ENCODE data around the gene CATSPER3.

CATSPER3 gene

DNA sequence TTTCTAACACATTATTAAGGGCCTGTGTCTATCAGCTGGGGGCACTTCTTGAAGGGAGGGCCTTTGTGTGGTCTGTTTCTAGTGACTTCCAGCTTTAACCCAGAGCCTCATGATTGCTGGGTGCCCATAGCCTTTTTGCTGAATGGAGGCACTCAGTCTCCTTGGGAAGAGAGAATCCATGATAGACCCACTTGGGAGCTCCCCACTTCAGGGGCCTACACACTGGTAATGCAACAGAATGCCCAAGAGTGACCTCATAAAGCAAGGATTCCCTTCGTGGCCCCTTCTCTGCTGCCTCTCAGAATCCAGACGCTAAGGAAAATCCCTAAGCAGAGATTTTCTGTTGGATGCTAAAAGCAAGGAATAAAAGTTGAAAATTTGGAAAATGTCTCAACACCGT, at the start of gene CATSPER3:
CATSPER3 (plus strand) TSS at position 301 of the 400 bp plus-strand sequence; CDS start at position 386, 85 bp downstream.
- no peaks in the 10 kb centered on the region for H3K27me3 Mint-ChIP-seq
- no peaks in the 10 kb centered on the region for H3K36me3 Mint-ChIP-seq (ENCODE audit: low read depth)
- H3K27ac Mint-ChIP-seq: no peak within 1 kb of the TSS
- no peak within 1 kb of the TSS for H3K4me3 Mint-ChIP-seq
- no peak for DNase-seq
- H3K9me3 Mint-ChIP-seq: no peaks in the 10 kb centered on the region
- H3K4me1 Mint-ChIP-seq: peaks cover 28% of the 10 kb centered on the region
- ATAC-seq: no peak

DNA sequence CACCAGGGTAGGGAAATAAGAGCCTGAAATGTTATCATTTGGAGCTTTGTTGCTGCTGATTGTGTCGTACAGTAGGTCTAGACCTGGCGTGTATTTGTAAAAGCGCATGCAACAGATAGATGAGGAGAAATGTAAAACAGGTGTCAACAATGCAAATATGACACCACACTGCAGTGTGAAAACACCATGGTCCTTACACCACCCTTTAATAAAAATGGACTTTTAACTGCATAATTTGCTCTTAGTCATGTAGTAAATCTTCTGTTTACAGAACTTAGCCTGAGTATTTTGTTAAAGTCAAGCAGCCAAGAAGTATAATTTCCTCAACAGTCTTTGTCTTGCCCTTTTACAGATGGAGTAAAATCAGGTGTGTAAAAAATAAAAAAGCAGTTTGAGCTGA, 48.8 kb upstream of the CATSPER3 start:
- DNase-seq (no peak), ATAC-seq (no peak)
- no peaks in the 10 kb centered on the region for H3K9me3 Mint-ChIP-seq
- peaks cover 25% of the 10 kb centered on the region for H3K4me1 Mint-ChIP-seq
- H3K36me3 Mint-ChIP-seq (ENCODE audit: low read depth): peaks cover 21% of the 10 kb centered on the region
- no peaks in the 10 kb centered on the region for H3K27me3 Mint-ChIP-seq
- no peak overlapping the region for H3K4me3 Mint-ChIP-seq
- no peak overlapping the region for H3K27ac Mint-ChIP-seq

DNA sequence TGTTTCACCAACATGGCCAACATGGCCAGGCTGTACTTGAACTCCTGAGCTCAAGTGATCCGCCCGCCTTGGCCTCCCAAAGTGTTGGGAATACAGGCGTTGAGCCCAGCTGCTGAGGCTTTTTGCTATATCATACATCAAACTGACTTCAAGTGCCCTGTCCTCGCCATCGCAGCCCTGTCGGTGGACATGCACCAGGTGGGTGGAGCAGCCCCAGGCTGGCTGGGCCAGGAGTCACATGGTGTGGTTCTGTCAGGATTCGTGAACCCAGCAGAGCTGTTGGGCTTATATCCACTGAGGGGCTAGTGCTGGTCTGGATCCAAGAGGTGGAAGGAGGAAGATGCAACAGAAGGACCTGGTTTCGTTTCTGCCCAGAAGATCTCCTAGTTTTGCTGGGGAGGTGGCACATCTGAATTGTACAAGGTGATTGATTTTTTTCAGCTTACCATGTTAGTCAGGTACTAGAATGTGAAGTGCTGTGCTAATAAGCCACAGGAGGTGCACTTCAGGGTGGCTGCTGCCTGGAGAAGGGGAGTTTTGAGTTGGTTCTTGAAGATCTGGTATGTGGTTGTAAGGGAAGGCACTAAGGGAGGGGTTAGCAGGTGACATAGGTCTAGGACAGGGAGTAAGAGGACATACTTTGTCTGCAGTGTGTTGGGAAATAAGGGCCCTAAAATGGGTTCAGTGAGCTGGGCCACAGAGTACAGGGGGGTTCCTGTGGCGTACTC, 46.7 kb upstream of the CATSPER3 start:
- Mint-ChIP-seq H3K27me3 (no peaks in the 10 kb centered on the region), H3K4me1 (peaks cover 25% of the 10 kb centered on the region), H3K27ac (peak overlapping the region; percentile 76), H3K9me3 (no peaks in the 10 kb centered on the region), H3K4me3 (no peak overlapping the region), H3K36me3 (ENCODE audit: low read depth) (peaks cover 21% of the 10 kb centered on the region)
- ATAC-seq (no peak), DNase-seq (no peak)

DNA sequence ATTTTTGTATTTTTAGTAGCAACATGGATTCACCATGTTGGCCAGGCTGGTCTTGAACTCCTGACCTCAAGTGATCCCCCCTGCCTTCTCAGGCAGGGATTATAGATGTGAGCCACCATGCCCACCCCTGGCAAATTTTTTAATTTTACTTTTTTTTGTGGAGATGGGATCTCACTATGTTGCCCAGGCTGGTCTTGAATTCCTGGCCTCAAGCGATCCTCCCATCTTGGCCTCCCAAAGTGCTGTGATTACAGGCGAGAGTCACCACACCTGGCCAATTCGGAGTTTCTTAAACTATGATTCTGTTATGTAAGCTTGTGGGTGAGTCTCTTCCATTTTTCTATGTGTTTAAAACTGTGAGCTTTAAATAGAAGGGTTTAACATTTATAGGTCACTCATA, 35.2 kb upstream of the CATSPER3 start:
- DNase-seq: no peak
- no peak for ATAC-seq
- Mint-ChIP-seq H3K9me3 (no peaks in the 10 kb centered on the region), H3K27me3 (no peaks in the 10 kb centered on the region), H3K27ac (no peak overlapping the region), H3K36me3 (ENCODE audit: low read depth) (peaks cover 10% of the 10 kb centered on the region), H3K4me3 (no peak overlapping the region), H3K4me1 (no peaks in the 10 kb centered on the region)

DNA sequence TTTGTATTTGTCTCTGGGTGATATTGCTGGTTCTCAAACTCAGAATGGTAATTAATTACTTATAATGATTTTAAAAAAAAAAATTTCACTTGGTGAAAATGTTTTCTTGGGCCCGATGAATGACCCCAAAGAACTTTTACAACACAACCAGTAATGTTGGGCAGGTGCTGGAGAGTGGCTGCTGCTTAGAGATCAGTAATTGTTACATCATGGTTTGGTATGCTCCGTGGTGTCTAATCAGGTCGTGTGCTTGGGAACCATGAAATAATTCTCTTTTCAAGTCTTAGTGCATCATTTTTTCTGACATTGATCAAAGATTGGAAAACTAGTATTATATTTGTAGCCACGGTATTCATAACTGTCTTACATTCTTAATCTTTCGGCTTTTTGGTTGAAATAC, 33.5 kb upstream of the CATSPER3 start:
- Mint-ChIP-seq H3K4me3 (no peak overlapping the region), H3K27ac (no peak overlapping the region), H3K27me3 (no peaks in the 10 kb centered on the region), H3K36me3 (ENCODE audit: low read depth) (peaks cover 8% of the 10 kb centered on the region), H3K4me1 (no peaks in the 10 kb centered on the region), H3K9me3 (no peaks in the 10 kb centered on the region)
- ATAC-seq (no peak), DNase-seq (no peak)

DNA sequence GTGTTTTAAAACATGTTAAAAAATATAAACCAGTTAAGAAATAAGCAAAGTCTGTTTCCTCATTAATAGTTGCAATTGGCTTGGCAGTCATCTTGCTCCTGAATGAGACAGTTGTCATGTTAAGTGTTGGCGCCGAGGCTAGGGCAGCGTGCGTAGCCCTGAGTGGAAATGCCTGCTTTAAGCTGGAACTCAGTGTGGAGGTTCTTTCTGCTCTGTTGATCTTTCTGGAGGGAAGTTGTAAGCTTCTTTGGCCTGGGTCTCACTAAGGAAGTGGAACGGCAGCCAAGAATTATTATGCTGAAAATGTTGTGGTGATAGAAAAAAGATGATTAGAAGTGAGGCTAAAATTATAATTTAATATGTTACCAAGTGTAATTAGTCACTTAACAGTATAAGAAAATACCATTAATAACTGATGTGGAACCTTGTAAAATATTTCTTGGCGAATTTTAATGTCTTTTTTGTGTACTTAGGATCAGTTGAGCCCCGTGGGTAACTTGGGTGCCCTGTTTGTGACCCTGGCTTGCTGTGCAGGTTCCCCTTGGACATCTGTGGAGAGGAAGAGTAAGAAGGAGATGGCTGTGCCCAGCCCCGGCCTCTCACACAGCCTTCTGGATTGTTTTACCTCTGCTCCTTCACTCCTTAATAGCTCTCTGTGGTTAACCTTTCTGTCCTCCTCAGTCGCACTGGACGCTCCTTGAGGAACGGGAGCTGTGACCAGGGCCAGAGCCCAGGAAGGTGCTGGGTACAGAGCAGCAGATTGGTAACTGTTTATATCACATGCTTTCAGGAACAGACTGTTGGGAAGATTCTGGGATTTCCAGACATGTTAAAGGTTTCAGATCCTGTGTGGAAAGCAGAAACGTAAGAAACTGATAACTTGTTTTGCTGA, 31.8 kb upstream of the CATSPER3 start:
- Mint-ChIP-seq H3K36me3 (ENCODE audit: low read depth) (peaks cover 12% of the 10 kb centered on the region), H3K9me3 (no peaks in the 10 kb centered on the region), H3K27ac (no peak overlapping the region), H3K4me1 (no peaks in the 10 kb centered on the region), H3K27me3 (no peaks in the 10 kb centered on the region), H3K4me3 (no peak overlapping the region)
- no peak for ATAC-seq
- DNase-seq: no peak

DNA sequence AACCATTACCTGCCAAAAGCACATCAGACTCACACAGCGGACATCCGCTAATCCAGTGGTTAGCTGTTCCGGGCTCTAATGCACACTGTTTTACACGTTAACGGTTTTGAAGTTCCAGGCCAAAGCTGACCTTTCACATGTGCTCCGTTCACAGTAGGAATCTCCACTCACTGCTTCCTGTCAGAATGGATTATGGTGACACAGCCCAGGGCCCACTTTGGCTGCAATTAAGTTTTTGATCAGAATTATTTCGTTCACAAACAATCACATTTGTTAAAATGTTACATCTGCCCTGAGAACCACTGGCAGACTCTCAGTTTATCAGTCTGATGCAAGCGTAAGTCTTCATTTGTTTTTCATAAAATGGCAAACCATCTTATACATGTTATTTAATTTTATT, 30.2 kb upstream of the CATSPER3 start:
- Mint-ChIP-seq H3K4me1 (no peaks in the 10 kb centered on the region), H3K4me3 (no peak overlapping the region), H3K27ac (no peak overlapping the region), H3K27me3 (no peaks in the 10 kb centered on the region), H3K9me3 (no peaks in the 10 kb centered on the region), H3K36me3 (ENCODE audit: low read depth) (peaks cover 13% of the 10 kb centered on the region)
- ATAC-seq (no peak), DNase-seq (no peak)

DNA sequence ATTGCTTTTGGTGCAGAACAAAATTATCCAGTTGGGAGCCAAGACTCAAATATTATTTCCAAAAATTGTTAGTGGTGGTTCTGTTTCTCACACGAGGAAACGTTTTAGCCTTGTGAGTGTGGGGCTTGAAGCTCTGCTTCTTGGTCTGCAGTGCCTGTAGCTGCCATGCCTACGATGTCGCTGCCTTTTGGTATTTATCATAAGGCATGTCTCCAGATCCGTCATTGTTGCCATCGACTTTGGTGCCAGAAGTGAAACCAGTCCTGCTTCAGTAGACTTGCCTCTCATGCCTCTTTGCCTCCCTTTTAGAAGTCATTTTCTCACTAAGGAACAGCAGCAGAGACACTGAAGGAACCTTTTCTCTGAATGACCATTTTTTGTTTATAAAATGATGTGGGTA, 29.7 kb upstream of the CATSPER3 start:
- Mint-ChIP-seq H3K4me1 (no peaks in the 10 kb centered on the region), H3K4me3 (no peak overlapping the region), H3K27me3 (no peaks in the 10 kb centered on the region), H3K9me3 (no peaks in the 10 kb centered on the region), H3K27ac (no peak overlapping the region), H3K36me3 (ENCODE audit: low read depth) (peaks cover 11% of the 10 kb centered on the region)
- DNase-seq (no peak), ATAC-seq (no peak)

DNA sequence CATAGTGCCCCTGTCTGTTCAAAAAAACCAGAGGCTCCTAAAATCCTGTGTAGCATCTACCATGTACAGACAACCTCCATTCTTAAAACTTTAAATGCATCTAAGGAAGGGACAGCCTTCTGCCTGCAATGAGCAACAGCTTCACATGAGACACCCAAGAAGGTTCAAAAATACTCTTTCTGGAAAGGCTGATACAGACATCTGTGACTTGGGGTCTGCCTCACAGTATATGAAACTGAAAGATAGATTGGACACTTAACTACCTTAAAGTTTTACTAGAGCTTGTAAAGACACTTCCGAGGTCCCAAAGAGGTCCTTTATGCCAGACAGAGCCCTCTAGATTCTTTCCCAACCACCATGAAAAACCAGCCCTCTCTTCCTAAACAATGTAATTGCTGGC, 28.2 kb upstream of the CATSPER3 start:
- no peak for ATAC-seq
- no peak for DNase-seq
- Mint-ChIP-seq H3K4me3 (no peak overlapping the region), H3K4me1 (no peaks in the 10 kb centered on the region), H3K36me3 (ENCODE audit: low read depth) (peaks cover 11% of the 10 kb centered on the region), H3K27ac (no peak overlapping the region), H3K27me3 (no peaks in the 10 kb centered on the region), H3K9me3 (no peaks in the 10 kb centered on the region)

DNA sequence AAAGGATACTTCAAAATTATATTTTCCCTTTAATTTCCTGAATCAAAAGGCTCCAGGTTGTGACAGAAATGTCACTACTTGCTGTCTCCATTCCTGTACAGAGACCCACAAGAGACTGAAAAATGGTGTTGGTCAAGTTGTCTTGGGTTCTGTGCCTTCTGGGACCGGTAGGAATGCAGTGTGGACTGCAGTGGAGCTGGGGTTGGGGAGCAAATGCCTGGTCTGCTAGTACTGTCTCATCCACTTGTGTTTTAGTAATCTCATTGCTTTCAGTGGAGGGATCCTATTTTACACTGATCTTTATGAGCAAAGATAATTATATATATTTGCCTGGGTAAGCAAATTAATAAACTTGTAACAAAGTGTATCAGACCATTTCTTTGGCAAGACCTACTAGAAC, 24.2 kb upstream of the CATSPER3 start:
- H3K4me1 Mint-ChIP-seq: no peaks in the 10 kb centered on the region
- no peak overlapping the region for H3K27ac Mint-ChIP-seq
- no peaks in the 10 kb centered on the region for H3K27me3 Mint-ChIP-seq
- H3K9me3 Mint-ChIP-seq: no peaks in the 10 kb centered on the region
- ATAC-seq (no peak), DNase-seq (no peak)
- H3K36me3 Mint-ChIP-seq (ENCODE audit: low read depth): peaks cover 8% of the 10 kb centered on the region
- H3K4me3 Mint-ChIP-seq: no peak overlapping the region

DNA sequence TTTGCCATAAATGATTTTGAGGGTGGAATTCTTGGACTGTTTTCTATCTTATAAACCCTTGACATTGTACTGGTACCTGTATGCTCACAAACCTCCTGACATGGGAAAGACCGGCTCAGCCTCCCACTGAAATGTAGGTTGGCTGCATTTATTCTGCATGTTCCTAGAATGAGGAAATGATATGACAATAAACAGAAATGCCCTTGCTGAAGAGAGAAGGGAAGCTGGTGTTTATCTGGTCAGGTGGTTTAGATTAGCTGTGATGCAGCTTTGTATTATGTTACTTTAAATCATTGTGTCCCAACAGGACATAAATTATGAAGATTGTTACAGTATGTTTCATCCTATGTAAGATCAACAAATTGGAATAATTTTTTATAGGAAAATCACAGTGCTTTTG, 23.1 kb upstream of the CATSPER3 start:
- Mint-ChIP-seq H3K36me3 (ENCODE audit: low read depth) (peaks cover 8% of the 10 kb centered on the region), H3K4me3 (no peak overlapping the region), H3K9me3 (no peaks in the 10 kb centered on the region), H3K27me3 (no peaks in the 10 kb centered on the region), H3K27ac (no peak overlapping the region), H3K4me1 (no peaks in the 10 kb centered on the region)
- ATAC-seq: no peak
- DNase-seq: no peak

DNA sequence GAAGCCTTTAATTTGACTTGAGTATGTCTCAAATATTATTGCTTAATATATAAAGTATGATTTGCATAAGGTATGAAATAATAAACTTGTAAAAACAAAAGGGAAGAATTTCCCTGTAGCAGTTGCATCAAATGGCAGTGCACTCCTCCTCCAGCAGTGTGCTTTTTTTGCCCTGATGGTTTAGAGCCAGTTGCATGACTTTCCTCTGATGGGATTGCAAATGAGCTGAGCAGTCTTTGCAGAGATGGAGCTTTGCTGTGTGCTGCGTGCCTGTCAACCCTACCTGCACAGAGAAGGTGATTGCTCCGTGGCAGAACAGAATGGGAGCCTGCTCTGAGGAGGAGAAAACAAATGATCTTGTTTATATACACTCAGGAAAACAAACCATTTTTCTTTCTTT, 22.7 kb upstream of the CATSPER3 start:
- DNase-seq (no peak), ATAC-seq (no peak)
- H3K27me3 Mint-ChIP-seq: no peaks in the 10 kb centered on the region
- H3K9me3 Mint-ChIP-seq: no peaks in the 10 kb centered on the region
- H3K36me3 Mint-ChIP-seq (ENCODE audit: low read depth): peaks cover 8% of the 10 kb centered on the region
- H3K27ac Mint-ChIP-seq: no peak overlapping the region
- no peak overlapping the region for H3K4me3 Mint-ChIP-seq
- H3K4me1 Mint-ChIP-seq: no peaks in the 10 kb centered on the region

DNA sequence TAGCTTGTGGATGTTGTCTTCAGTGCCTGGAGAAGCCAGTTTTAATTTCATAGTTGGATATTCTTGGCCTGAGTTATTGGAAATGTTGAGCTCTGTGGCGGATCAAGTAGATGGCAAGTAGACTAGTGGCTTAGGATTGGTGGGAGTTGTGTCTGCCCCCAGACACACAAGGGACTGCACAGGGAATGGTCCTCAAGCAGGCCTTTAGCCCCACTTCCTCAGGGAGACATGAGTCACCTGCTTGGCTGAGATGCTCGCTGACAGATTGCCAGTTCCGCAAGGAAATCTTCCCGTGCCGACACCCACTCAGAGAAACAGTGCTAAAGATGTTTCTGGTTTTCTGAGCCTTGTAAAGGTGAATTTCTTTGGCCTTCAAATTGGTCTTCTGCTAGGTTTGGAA, 18.8 kb upstream of the CATSPER3 start:
- no peaks in the 10 kb centered on the region for H3K4me1 Mint-ChIP-seq
- H3K27me3 Mint-ChIP-seq: no peaks in the 10 kb centered on the region

DNA sequence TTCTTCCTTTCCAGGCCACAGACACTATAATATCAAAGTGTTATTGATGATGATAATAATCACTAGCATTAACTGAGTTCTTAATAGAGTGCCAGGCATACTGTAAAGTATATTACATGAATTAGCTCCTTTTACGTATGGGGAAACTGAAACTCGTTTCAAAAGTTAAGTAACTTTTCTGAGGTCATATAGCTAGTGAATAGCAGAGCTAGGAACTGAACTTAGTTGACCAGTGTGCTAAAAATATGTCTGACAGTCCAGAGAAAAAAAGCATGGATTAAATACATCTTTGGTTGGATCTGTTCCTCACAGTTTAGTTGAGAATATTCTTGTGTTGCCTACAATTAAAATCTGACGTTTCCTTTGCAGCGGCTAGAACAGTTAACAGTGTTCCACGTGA, 18.4 kb upstream of the CATSPER3 start:
- no peak for ATAC-seq
- Mint-ChIP-seq H3K4me3 (no peak overlapping the region), H3K4me1 (no peaks in the 10 kb centered on the region), H3K27me3 (no peaks in the 10 kb centered on the region), H3K36me3 (ENCODE audit: low read depth) (peaks cover 3% of the 10 kb centered on the region), H3K27ac (no peak overlapping the region), H3K9me3 (peaks cover 3% of the 10 kb centered on the region)
- no peak for DNase-seq

More for the DNA sequence above, 18.8 kb upstream of the CATSPER3 start:
- Mint-ChIP-seq H3K36me3 (ENCODE audit: low read depth) (peaks cover 1% of the 10 kb centered on the region), H3K27ac (no peak overlapping the region), H3K4me3 (no peak overlapping the region), H3K9me3 (no peaks in the 10 kb centered on the region)
- DNase-seq (no peak), ATAC-seq (no peak)

DNA sequence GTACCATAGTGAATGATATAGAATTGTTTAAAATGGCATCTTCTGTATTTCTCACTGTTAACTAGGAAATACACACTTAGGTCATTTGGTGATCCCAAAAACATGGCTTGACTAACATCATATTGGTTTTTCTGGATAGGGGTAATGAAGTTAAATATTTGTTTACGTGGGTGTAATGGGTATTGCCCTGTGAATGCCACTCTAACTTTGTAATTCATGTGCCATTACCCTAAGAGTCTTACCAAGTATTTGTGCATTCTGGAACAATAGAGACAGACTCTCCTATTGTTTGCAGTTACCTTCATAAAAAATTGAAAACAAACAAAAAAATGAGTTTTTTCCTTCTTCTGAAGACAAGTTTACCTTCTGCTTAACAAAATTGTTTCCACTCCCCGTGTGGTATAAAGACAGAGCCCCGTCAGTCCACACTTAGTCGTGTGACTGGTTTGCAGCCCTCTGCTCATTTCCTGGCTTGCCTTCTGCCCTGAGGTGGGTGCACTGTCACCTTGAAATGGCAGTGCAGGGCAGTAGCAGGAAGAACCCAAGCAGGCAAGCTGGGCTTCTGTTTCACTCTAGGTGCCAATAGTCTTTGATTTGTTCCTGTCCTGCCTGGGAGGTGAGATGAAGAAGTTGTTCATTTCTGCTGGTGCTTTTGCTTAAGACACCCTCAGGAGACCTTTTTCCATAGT, 9.6 kb upstream of the CATSPER3 start:
- Mint-ChIP-seq H3K27me3 (no peaks in the 10 kb centered on the region), H3K4me1 (peaks cover 5% of the 10 kb centered on the region), H3K9me3 (peaks cover 8% of the 10 kb centered on the region), H3K27ac (no peak overlapping the region), H3K4me3 (no peak overlapping the region), H3K36me3 (ENCODE audit: low read depth) (peaks cover 12% of the 10 kb centered on the region)
- DNase-seq (no peak), ATAC-seq (no peak)
